Body of pancreas (tissue), 4 donors: ENCODE measurements around the gene CRYBA4.

ENCODE experiments used
- CTCF ChIP-seq, 7 experiments: fragments of 450-650 bp in 4 of 7; fragments of 200-600 bp in 3 of 7; sonication (generic) in 3 of 7; IDR thresholded peaks; one replicate each; pipeline ENCODE4 v1.5.1; 2016 to 2019; ENCODE audit warnings: antibody characterized with exemption in 7 of 7
- POLR2A ChIP-seq, 3 donors: fragments of 450-650 bp; IDR thresholded peaks; one replicate each; pipeline ENCODE4 v1.6.1; 2016; ENCODE audit warnings: antibody characterized with exemption in 3 of 3, mild to moderate bottlenecking in 2 of 3

GRCh38 chr22:26671317-26672059 is 49.7 kb downstream of the CRYBA4 start:
- TF ChIP-seq POLR2A (IDR thresholded peaks at IDR 0.05) (no peak), CTCF (IDR thresholded peaks at IDR 0.05) (no peak)
